Measurements from ENCODE around the gene RRP12.
"Not testable (repeated sequence)": the region's sequence is repeated elsewhere in the genome, so short reads cannot be mapped to it uniquely, and the experiment has no call there.

Gene RRP12

GRCh38 chr10:97407211-97407951 is 6.2 kb upstream of the RRP12 start:
- TF ChIP-seq, protein P1, sequence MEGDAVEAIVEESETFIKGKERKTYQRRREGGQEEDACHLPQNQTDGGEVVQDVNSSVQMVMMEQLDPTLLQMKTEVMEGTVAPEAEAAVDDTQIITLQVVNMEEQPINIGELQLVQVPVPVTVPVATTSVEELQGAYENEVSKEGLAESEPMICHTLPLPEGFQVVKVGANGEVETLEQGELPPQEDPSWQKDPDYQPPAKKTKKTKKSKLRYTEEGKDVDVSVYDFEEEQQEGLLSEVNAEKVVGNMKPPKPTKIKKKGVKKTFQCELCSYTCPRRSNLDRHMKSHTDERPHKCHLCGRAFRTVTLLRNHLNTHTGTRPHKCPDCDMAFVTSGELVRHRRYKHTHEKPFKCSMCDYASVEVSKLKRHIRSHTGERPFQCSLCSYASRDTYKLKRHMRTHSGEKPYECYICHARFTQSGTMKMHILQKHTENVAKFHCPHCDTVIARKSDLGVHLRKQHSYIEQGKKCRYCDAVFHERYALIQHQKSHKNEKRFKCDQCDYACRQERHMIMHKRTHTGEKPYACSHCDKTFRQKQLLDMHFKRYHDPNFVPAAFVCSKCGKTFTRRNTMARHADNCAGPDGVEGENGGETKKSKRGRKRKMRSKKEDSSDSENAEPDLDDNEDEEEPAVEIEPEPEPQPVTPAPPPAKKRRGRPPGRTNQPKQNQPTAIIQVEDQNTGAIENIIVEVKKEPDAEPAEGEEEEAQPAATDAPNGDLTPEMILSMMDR (conservative IDR thresholded peaks at IDR 0.05; ENCODE audit: low read depth, low read length): peak; percentile 86
- H3K36me3 ChIP-seq (ENCODE audit: insufficient read depth): no peaks in the 10 kb centered on the region
- H3K4me3 ChIP-seq (IDR thresholded peaks at IDR 0.05; ENCODE audit: insufficient read depth, low read depth, low read length): no peak overlapping the region
- peak overlapping the region; percentile 23 for H3K4me2 ChIP-seq
- peak overlapping the region; percentile 88 for H2AFZ ChIP-seq (ENCODE audit: low read depth)
- H3K4me1 ChIP-seq (ENCODE audit: low read depth, poor library complexity, severe bottlenecking): peaks cover 29% of the 10 kb centered on the region
- no peaks in the 10 kb centered on the region for H3K27me3 ChIP-seq (ENCODE audit: insufficient read depth, low read depth)
- H3K79me2 ChIP-seq (ENCODE audit: insufficient read depth, low read depth): no peaks in the 10 kb centered on the region
- H3K9ac ChIP-seq: no peak overlapping the region
- H3K27ac ChIP-seq: peak overlapping the region; percentile 23; the same call in 1 of the 2 replicates
- no peaks in the 10 kb centered on the region for H4K20me1 ChIP-seq (ENCODE audit: insufficient read depth)

DNA sequence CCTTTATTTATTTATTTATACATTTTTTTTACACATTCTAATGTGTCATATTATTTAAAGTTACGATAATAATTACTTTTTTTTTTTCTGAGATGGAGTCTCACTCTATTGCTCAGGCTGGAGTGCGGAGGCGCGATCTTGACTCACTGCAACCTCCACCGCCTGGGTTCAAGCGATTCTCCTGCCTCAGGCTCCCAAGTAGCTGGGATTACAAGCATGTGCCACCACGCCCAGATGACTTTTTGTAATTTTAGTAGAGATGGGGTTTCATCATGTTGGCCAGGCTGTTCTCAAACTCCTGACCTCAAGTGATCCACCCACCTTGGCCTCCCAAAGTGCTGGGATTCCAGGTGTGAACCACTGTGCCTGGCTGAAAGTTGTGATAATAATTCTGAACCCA is 5.3 kb upstream of the RRP12 start:
- not testable (repeated sequence) for H3K36me3 ChIP-seq (ENCODE audit: insufficient read depth); H3K79me2 ChIP-seq (ENCODE audit: insufficient read depth, low read depth); H3K27ac ChIP-seq; H4K20me1 ChIP-seq (ENCODE audit: insufficient read depth); H3K9ac ChIP-seq; H3K4me3 ChIP-seq (IDR thresholded peaks at IDR 0.05; ENCODE audit: insufficient read depth, low read depth, low read length); H3K27me3 ChIP-seq (ENCODE audit: insufficient read depth, low read depth)
- peak overlapping the region; percentile 23 for H3K4me2 ChIP-seq
- H3K4me1 ChIP-seq (ENCODE audit: low read depth, poor library complexity, severe bottlenecking): peaks cover 25% of the 10 kb centered on the region
- H2AFZ ChIP-seq (ENCODE audit: low read depth): peak overlapping the region; percentile 88

DNA sequence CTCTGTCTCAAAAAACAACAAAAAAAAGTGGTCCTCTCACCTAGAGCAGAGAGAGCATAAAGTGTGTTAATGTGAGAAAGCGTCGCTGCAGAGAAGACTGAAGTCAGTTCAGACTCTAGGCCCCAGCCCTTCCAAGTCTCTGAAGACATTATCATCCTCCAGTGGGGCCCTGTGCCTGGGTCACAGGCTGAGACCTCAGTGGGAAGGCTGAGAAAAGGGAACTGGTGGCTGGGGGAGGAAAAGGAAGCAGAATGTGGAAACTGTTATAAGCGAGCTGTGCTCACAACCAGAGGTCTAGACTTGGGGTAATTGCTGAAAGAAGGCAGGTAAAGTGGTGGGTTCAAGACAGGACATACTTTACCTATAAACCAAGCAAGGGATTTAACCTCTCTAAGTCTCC is 4.9 kb upstream of the RRP12 start:
- Histone ChIP-seq H3K4me3 (IDR thresholded peaks at IDR 0.05; ENCODE audit: insufficient read depth, low read depth, low read length) (no peak overlapping the region), H3K4me2 (no peak overlapping the region), H3K4me1 (ENCODE audit: low read depth, poor library complexity, severe bottlenecking) (peaks cover 23% of the 10 kb centered on the region), H4K20me1 (ENCODE audit: insufficient read depth) (no peaks in the 10 kb centered on the region), H2AFZ (ENCODE audit: low read depth) (no peak overlapping the region), H3K9ac (no peak overlapping the region), H3K27me3 (ENCODE audit: insufficient read depth, low read depth) (no peaks in the 10 kb centered on the region), H3K27ac (no peak overlapping the region), H3K36me3 (ENCODE audit: insufficient read depth) (no peaks in the 10 kb centered on the region), H3K79me2 (ENCODE audit: insufficient read depth, low read depth) (no peaks in the 10 kb centered on the region)
- TF ChIP-seq, protein P1 (conservative IDR thresholded peaks at IDR 0.05; ENCODE audit: low read depth, low read length): no peak

DNA sequence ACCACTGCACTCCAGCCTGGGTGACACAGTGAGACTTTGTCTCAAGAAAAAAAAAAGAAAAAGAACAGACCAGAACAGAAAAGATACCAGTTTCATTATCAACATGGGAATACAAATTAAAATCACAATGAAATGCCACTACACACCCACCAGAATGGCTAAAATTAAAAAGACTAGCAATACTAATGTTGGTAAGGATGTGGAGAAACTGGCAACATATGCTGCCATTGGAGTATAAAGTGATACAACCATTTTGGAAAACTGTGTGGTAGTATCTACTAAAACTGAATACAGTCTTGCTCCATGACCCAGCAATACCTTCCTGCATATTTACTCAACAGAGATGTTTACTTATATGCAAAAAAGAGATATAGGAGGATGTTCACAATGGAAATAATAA is 2.9 kb upstream of the RRP12 start:
- Histone ChIP-seq H3K9ac (no peak overlapping the region), H4K20me1 (ENCODE audit: insufficient read depth) (no peaks in the 10 kb centered on the region), H3K79me2 (ENCODE audit: insufficient read depth, low read depth) (peaks cover 16% of the 10 kb centered on the region), H2AFZ (ENCODE audit: low read depth) (no peak overlapping the region), H3K4me2 (no peak overlapping the region), H3K36me3 (ENCODE audit: insufficient read depth) (no peaks in the 10 kb centered on the region), H3K27me3 (ENCODE audit: insufficient read depth, low read depth) (no peaks in the 10 kb centered on the region), H3K4me3 (IDR thresholded peaks at IDR 0.05; ENCODE audit: insufficient read depth, low read depth, low read length) (no peak overlapping the region), H3K27ac (no peak overlapping the region), H3K4me1 (ENCODE audit: low read depth, poor library complexity, severe bottlenecking) (peaks cover 32% of the 10 kb centered on the region)
- TF ChIP-seq, protein P1 (conservative IDR thresholded peaks at IDR 0.05; ENCODE audit: low read depth, low read length): no peak

DNA sequence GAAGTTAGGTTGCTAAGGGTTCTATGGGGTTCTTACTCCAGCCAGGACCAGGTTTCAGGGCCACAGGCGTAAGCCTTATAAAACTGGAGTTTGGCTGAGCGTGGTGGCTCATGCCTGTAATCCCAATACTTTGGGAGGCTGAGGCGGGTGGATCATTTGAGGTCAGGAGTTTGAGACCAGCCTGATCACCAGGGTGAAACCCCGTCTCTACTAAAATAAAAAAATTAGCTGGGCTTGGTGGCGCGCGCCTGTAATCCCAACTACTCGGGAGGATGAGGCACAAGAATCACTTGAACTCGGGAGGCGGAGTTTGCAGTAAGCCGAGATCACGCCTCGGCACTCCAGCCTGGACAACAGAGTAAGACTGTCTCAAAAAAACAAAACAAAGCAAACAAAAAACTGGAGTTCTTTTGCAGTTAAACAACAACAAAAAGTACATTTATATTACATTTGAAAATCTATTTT is 347 bp upstream of the RRP12 start:
- Histone ChIP-seq H3K9ac (peak overlapping the region; percentile 74), H3K4me3 (IDR thresholded peaks at IDR 0.05; ENCODE audit: insufficient read depth, low read depth, low read length) (no peak overlapping the region)

More for the DNA sequence above, 347 bp upstream of the RRP12 start:
- Histone ChIP-seq H3K27ac (peak overlapping the region; percentile 84), H3K27me3 (ENCODE audit: insufficient read depth, low read depth) (no peaks in the 10 kb centered on the region), H2AFZ (ENCODE audit: low read depth) (peak overlapping the region; percentile 51; the same call in 1 of the 2 replicates), H3K36me3 (ENCODE audit: insufficient read depth) (no peaks in the 10 kb centered on the region; the same call in 1 of the 2 replicates), H4K20me1 (ENCODE audit: insufficient read depth) (no peaks in the 10 kb centered on the region), H3K4me1 (ENCODE audit: low read depth, poor library complexity, severe bottlenecking) (peaks cover 25% of the 10 kb centered on the region), H3K4me2 (peak overlapping the region; percentile 85), H3K79me2 (ENCODE audit: insufficient read depth, low read depth) (peaks cover 32% of the 10 kb centered on the region)
- TF ChIP-seq, protein P1 (conservative IDR thresholded peaks at IDR 0.05; ENCODE audit: low read depth, low read length): no peak
